ENCODE results near the gene ARHGEF28.

- TF ChIP-seq CTCF (IDR thresholded peaks at IDR 0.05) = no peak
- TF ChIP-seq POLR2A (IDR thresholded peaks at IDR 0.05) = no peak
- no peak for TF ChIP-seq POLR2AphosphoS5 (IDR thresholded peaks at IDR 0.05)
- TF ChIP-seq EP300 (IDR thresholded peaks at IDR 0.05; ENCODE audit: low read depth) = no peak
Measured at GRCh38 chr5:73901455-73901854, 275.5 kb downstream of the ARHGEF28 start.
